GM12878 (cell line): ENCODE data around the gene SSUH2. TPM values are rescaled to one million over a fixed set of nuclear protein-coding genes. Genes with fewer than 3 reads are reported as not detected.

Source experiments
- ATAC-seq: fragments of 200-7000 bp; cut with Tn5 transposase; 3 replicates; pipeline ENCODE4 v1.9.1; 2020; ENCODE audit warnings: mild to moderate bottlenecking, moderate library complexity
- BruUV-seq: library from RNA; stranded (reverse); fragments of 400-500 nt; replicated peaks from 2 replicates; lab custom pipeline; 2021; lab: Mats Ljungman, UMichigan
- CTCF ChIA-PET: fragments of 300-600 bp; sonication (Branson Sonifier 250); formaldehyde crosslinking; extraction: SDS; loops from one replicate; lab custom pipeline; 2021; ENCODE audit warnings: inconsistent platforms; lab: Yijun Ruan, JAX
- POLR2A ChIA-PET: fragments of 350-600 bp; formaldehyde crosslinking; extraction: SDS; loops from one replicate; lab custom pipeline; 2021; ENCODE audit warnings: inconsistent platforms; lab: Charles Lee
- RAD21 ChIA-PET: fragments of 300-600 bp; sonication (Branson Sonifier 250); formaldehyde crosslinking; loops from one replicate; lab custom pipeline; 2023; ENCODE audit warnings: antibody characterized with exemption; ENCODE audit not compliant: unreplicated experiment; lab: Charles Lee
- SMC1A ChIA-PET: fragments of 300-600 bp; sonication (Branson Sonifier 250); formaldehyde crosslinking; loops from one replicate; lab custom pipeline; 2023; ENCODE audit not compliant: unreplicated experiment, uncharacterized antibody; lab: Charles Lee
- DNase-seq: peaks from one replicate; pipeline ENCODE4 v3.0.0-alpha.2; 2011; ENCODE audit warnings: low read depth, low spot score
- FAIRE-seq: peaks from 3 replicates; lab custom pipeline; 2011; peaks lifted over from hg19 to GRCh38; lab: Jason Lieb, UNC
- H2AFZ ChIP-seq: 2 replicates; pipeline ENCODE4 v1.6.0; 2011; ENCODE audit warnings: low read depth, low read length, control low read depth; ENCODE audit not compliant: control insufficient read depth
- H3K27ac ChIP-seq: 2 replicates; pipeline ENCODE4 v1.5.1; 2011; ENCODE audit warnings: control low read depth; ENCODE audit not compliant: control insufficient read depth, insufficient read depth
- H3K27me3 ChIP-seq, 2 experiments: replicated peaks in 1 of 2; 2 replicates each; pipeline versions ENCODE4 v1.6.0 to v1.6.1; 2011; ENCODE audit warnings: low read length in 1 of 2; ENCODE audit not compliant: control insufficient read depth in 2 of 2, insufficient read depth in 2 of 2
- H3K36me3 ChIP-seq, 2 experiments: 2 replicates each; pipeline ENCODE4 v1.5.1; 2011; ENCODE audit warnings: low read length in 1 of 2; ENCODE audit not compliant: control insufficient read depth in 2 of 2, insufficient read depth in 2 of 2
- H3K4me1 ChIP-seq: 2 replicates; pipeline ENCODE4 v1.6.1; 2011; ENCODE audit warnings: mild to moderate bottlenecking, low read length, moderate library complexity, mixed read lengths; ENCODE audit not compliant: control insufficient read depth, insufficient read depth
- H3K4me2 ChIP-seq: 2 replicates; pipeline ENCODE4 v1.6.0; 2011; ENCODE audit warnings: control low read depth; ENCODE audit not compliant: control insufficient read depth, insufficient read depth
- H3K4me3 ChIP-seq: fragments of 200-600 bp; sonication (generic); 2 replicates; pipeline ENCODE4 v1.5.1; 2016
- H3K79me2 ChIP-seq: 2 replicates; pipeline ENCODE4 v1.6.0; 2011; ENCODE audit warnings: low read length; ENCODE audit not compliant: control insufficient read depth, insufficient read depth
- H3K9ac ChIP-seq: 2 replicates; pipeline ENCODE4 v1.8.0; 2011; ENCODE audit warnings: low read length, control low read depth, mixed read lengths; ENCODE audit not compliant: control insufficient read depth, insufficient read depth
- H3K9me3 ChIP-seq: replicated peaks from 3 replicates; pipeline ENCODE4 v1.5.1; 2011; ENCODE audit warnings: mild to moderate bottlenecking, low read length; ENCODE audit not compliant: control insufficient read depth, insufficient read depth
- H4K20me1 ChIP-seq: 2 replicates; pipeline ENCODE4 v1.6.0; 2011; ENCODE audit not compliant: control insufficient read depth, insufficient read depth
- ATF7 ChIP-seq: fragments of 450-650 bp; IDR thresholded peaks from 2 replicates; pipeline ENCODE4 v1.6.1; 2016; ENCODE audit warnings: low read depth, mild to moderate bottlenecking
- EED ChIP-seq: sonication (generic); IDR thresholded peaks from 2 replicates; pipeline ENCODE4 v1.6.1; 2016; ENCODE audit warnings: antibody characterized with exemption, low read depth
- GABPA ChIP-seq: IDR thresholded peaks from 2 replicates; pipeline ENCODE4 v1.6.1; 2014; ENCODE audit warnings: antibody characterized with exemption, low read depth, mild to moderate bottlenecking, inconsistent platforms
- GATAD2B ChIP-seq: fragments of 450-650 bp; conservative IDR thresholded peaks from 2 replicates; pipeline ENCODE4 v1.6.1; 2017; ENCODE audit warnings: low read depth, mild to moderate bottlenecking, moderate library complexity
- HDAC6 ChIP-seq: fragments of 200-600 bp; sonication (generic); IDR thresholded peaks from one replicate; pipeline ENCODE4 v1.8.0; 2017; ENCODE audit warnings: antibody characterized with exemption; ENCODE audit not compliant: unreplicated experiment
- POLR2A ChIP-seq: IDR thresholded peaks from 2 replicates; pipeline ENCODE4 v1.6.1; 2011; ENCODE audit warnings: low read depth, mild to moderate bottlenecking, low read length
- POU2F2 ChIP-seq: IDR thresholded peaks from 3 replicates; pipeline ENCODE4 v1.6.1; 2011; ENCODE audit warnings: low read depth, mild to moderate bottlenecking, low read length, borderline replicate concordance
- RCOR1 ChIP-seq: conservative IDR thresholded peaks from 2 replicates; pipeline ENCODE4 v1.6.1; 2012; ENCODE audit warnings: low read depth, low read length, improper control_type of control experiment
- SMARCA5 ChIP-seq: fragments of 450-650 bp; IDR thresholded peaks from 2 replicates; pipeline ENCODE4 v1.6.1; 2017; ENCODE audit warnings: mild to moderate bottlenecking
- TCF3 ChIP-seq: IDR thresholded peaks from 2 replicates; pipeline ENCODE4 v1.6.1; 2012; ENCODE audit warnings: low read depth, mild to moderate bottlenecking, low read length, borderline replicate concordance; ENCODE audit not compliant: insufficient read depth
- ZNF207 ChIP-seq: fragments of 450-650 bp; IDR thresholded peaks from 2 replicates; pipeline ENCODE4 v1.6.1; 2014; ENCODE audit warnings: antibody characterized with exemption, mild to moderate bottlenecking, borderline replicate concordance
- ZNF24 ChIP-seq: fragments of 450-650 bp; IDR thresholded peaks from 2 replicates; pipeline ENCODE4 v1.6.1; 2017; ENCODE audit warnings: antibody characterized with exemption, mild to moderate bottlenecking
- ZNF384 ChIP-seq: IDR thresholded peaks from 2 replicates; pipeline ENCODE4 v1.6.1; 2012; ENCODE audit warnings: low read depth, mild to moderate bottlenecking, low read length, improper control_type of control experiment, borderline replicate concordance
- ZNF622 ChIP-seq: fragments of 450-650 bp; IDR thresholded peaks from 2 replicates; pipeline ENCODE4 v1.6.1; 2017; ENCODE audit warnings: mild to moderate bottlenecking, inconsistent platforms
- ZZZ3 ChIP-seq: IDR thresholded peaks from 2 replicates; pipeline ENCODE4 v1.6.1; 2011; ENCODE audit warnings: low read depth; ENCODE audit not compliant: control insufficient read depth, insufficient read length
- WGBS: methylation state at CpG from one replicate; pipeline ENCODE4 v1.1.6; 2016; ENCODE audit warnings: low lambda C conversion rate; ENCODE audit not compliant: insufficient replicate concordance, insufficient coverage; ENCODE audit errors: missing lambda C conversion rate; 5-methylcytosine and 5-hydroxymethylcytosine counted together
- in situ Hi-C: fragments of 300-500 bp; cut with MboI; formaldehyde crosslinking; loops from 9 replicates; pipeline ENCODE4 v1.14.3; 2018; ENCODE audit warnings: mixed read lengths
- intact Hi-C: fragments of 100-400 bp; cut with micrococcal nuclease; formaldehyde crosslinking; loops from one replicate; pipeline ENCODE4 v1.14.2; 2022; ENCODE audit not compliant: unreplicated experiment
- polyA plus RNA-seq, 11 experiments: library from polyadenylated mRNA; depleted of rRNA in 4 of 11; unstranded in 6 of 11; stranded (reverse) in 5 of 11; fragments of >200 nt; fragmentation: Nextera tagmentation in 4 of 11; fragmentation: Illumina TruSeq in 1 of 11; extraction: Ambion mirVana in 4 of 11; extraction: Trizol in 1 of 11; gene quantifications; 1 replicate in 1 of 11; 2 replicates in 10 of 11; pipeline versions ENCODE4 v1.2.1 to v1.2.3, GENCODE V29; 2011 to 2016; ENCODE audit warnings: inconsistent platforms in 2 of 11, missing spikeins in 2 of 11, low read depth in 1 of 11
- total RNA-seq, 4 experiments: library from RNA; depleted of rRNA in 3 of 4; stranded (reverse); fragments of >200 nt in 3 of 4; fragmentation: Illumina TruSeq in 1 of 4; extraction: Trizol in 1 of 4; gene quantifications; 2 replicates each; pipeline versions ENCODE4 v1.2.1 to v1.2.3, GENCODE V29; 2013 to 2021
- TF ChIP-seq, protein P1 (sequence below): IDR thresholded peaks from 2 replicates; pipeline ENCODE4 v1.6.1; 2011; ENCODE audit warnings: mild to moderate bottlenecking, low read depth, low read length, moderate library complexity; ENCODE audit not compliant: insufficient replicate concordance

Gene SSUH2
- total and polyA plus RNA-seq, 10 of the 15 experiments (the other 5 are each of a cell fraction or from before 2014, with no cell fraction given): 0.09 to 0.26 TPM; not detected in 8

DNA sequence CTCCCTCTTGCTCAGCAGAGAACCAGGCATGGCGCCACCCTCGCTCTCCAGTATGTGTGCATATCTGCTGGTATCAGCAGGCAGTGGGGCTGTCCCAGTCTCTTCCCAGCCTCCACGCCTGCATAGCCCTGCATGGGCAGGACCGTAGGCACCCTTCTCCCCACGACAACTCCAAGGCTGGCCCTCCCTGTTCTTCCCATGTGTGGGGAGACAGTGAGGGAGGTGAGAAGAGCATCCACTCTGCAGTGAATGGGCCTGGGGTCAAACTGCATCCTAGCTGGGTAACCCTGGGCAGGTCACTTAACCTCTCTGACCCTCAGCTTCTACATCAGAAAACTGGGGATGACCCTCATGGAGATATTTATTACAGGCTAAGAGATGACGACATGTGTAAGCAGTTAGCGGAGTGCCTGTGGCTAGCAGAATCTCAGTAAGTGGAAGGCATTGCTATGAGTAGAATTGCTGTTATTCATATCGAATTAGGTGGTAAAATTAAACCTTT lies 13.3 kb upstream of the SSUH2 start:
- in situ Hi-C loops: no loop called here
- no peak overlapping the region for H3K27ac ChIP-seq
- H3K79me2 ChIP-seq: no peaks in the 10 kb centered on the region
- DNase-seq (no peak), FAIRE-seq (peak; percentile 35), ATAC-seq (peak; percentile 76)
- H3K9ac ChIP-seq: no peak overlapping the region
- no peaks in the 10 kb centered on the region for H3K36me3 ChIP-seq
- ChIA-PET RAD21 (no interaction called here), CTCF (no interaction called here), POLR2A (interaction anchor here (1.0 kb wide), 1 partner anchor 32 kb away, joined by 3 read pairs; no protein-coding TSS in a partner anchor), SMC1A (no interaction called here)
- no TSS peak for BruUV-seq
- no peaks in the 10 kb centered on the region for H3K9me3 ChIP-seq
- 0 out of 2 replicates have a peak overlapping the region, but pooled peaks have one; percentile 33 for H2AFZ ChIP-seq
- H3K27me3 ChIP-seq: no peaks in the 10 kb centered on the region
- peak overlapping the region; percentile 10; the same call in 1 of the 2 replicates for H3K4me3 ChIP-seq
- no peak overlapping the region; the same call in 1 of the 2 replicates for H3K4me2 ChIP-seq
- TF ChIP-seq POU2F2 (no peak), RCOR1 (no peak), ZNF384 (no peak), ZNF622 (no peak), GABPA (no peak), ATF7 (peak; percentile 83), HDAC6 (no peak), POLR2A (no peak), ZNF207 (no peak), TCF3 (no peak), ZNF24 (no peak), ZZZ3 (no peak), EED (no peak), SMARCA5 (peak; percentile 86), GATAD2B (no peak)
- TF ChIP-seq, protein P1, sequence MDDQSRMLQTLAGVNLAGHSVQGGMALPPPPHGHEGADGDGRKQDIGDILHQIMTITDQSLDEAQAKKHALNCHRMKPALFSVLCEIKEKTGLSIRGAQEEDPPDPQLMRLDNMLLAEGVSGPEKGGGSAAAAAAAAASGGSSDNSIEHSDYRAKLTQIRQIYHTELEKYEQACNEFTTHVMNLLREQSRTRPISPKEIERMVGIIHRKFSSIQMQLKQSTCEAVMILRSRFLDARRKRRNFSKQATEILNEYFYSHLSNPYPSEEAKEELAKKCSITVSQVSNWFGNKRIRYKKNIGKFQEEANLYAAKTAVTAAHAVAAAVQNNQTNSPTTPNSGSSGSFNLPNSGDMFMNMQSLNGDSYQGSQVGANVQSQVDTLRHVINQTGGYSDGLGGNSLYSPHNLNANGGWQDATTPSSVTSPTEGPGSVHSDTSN: no peak
- intact Hi-C loops: no loop called here
- no peaks in the 10 kb centered on the region for H4K20me1 ChIP-seq
- WGBS: 58% methylated on average over 8 of the region's 8 CpGs
- peaks cover 12% of the 10 kb centered on the region for H3K4me1 ChIP-seq
